GM23338 (cell line): ENCODE results near the gene UNC5C. TPM values are rescaled to one million over a fixed set of nuclear protein-coding genes. Genes with fewer than 3 reads are reported as not detected.

Experiments used
- ATAC-seq: fragments of 200-7000 bp; cut with Tn5 transposase; 3 replicates; pipeline ENCODE4 v1.9.1; 2020
- DNase-seq: peaks from one replicate; pipeline ENCODE4 v3.0.0-alpha.2; 2015; ENCODE audit warnings: low spot score
- H2AFZ ChIP-seq: fragments of 200-600 bp; sonication (generic); 2 replicates; pipeline ENCODE4 v1.8.0; 2016; ENCODE audit warnings: antibody characterized with exemption, mild to moderate bottlenecking, moderate library complexity
- H3F3A ChIP-seq: fragments of 200-600 bp; sonication (generic); replicated peaks from 2 replicates; pipeline ENCODE4 v1.8.0; 2017; ENCODE audit warnings: antibody characterized with exemption, mixed run types, low read depth
- H3K27ac ChIP-seq: fragments of 200-600 bp; sonication (generic); 2 replicates; pipeline ENCODE4 v1.6.1; 2016; ENCODE audit warnings: low read depth
- H3K27me3 ChIP-seq: fragments of 200-600 bp; sonication (generic); 2 replicates; pipeline ENCODE4 v1.8.0; 2016; ENCODE audit warnings: mild to moderate bottlenecking, mixed run types, moderate library complexity; ENCODE audit not compliant: insufficient read depth
- H3K36me3 ChIP-seq: fragments of 200-600 bp; sonication (generic); 2 replicates; pipeline ENCODE4 v1.8.0; 2016; ENCODE audit warnings: mild to moderate bottlenecking; ENCODE audit not compliant: insufficient read depth
- H3K4me1 ChIP-seq: fragments of 200-600 bp; sonication (generic); 2 replicates; pipeline ENCODE4 v1.8.0; 2016; ENCODE audit warnings: mild to moderate bottlenecking, moderate library complexity; ENCODE audit not compliant: insufficient read depth
- H3K4me2 ChIP-seq: fragments of 200-600 bp; sonication (generic); 2 replicates; pipeline ENCODE4 v1.7.1; 2017; ENCODE audit warnings: mixed run types
- H3K4me3 ChIP-seq: fragments of 200-600 bp; sonication (generic); 2 replicates; pipeline ENCODE4 v1.6.1; 2016; ENCODE audit warnings: mixed run types
- H3K79me2 ChIP-seq: fragments of 200-600 bp; sonication (generic); replicated peaks from 2 replicates; pipeline ENCODE4 v1.8.0; 2017; ENCODE audit warnings: mild to moderate bottlenecking; ENCODE audit not compliant: insufficient read depth
- H3K9me2 ChIP-seq: fragments of 200-600 bp; sonication (generic); 2 replicates; pipeline ENCODE4 v1.8.0; 2017; ENCODE audit not compliant: insufficient read depth
- H4K20me1 ChIP-seq: fragments of 200-600 bp; sonication (generic); replicated peaks from 2 replicates; pipeline ENCODE4 v1.8.0; 2017; ENCODE audit warnings: mild to moderate bottlenecking; ENCODE audit not compliant: insufficient read depth
- H3K27ac Mint-ChIP-seq: 2 replicates; pipeline ENCODE4 v1.8.0; 2020; ENCODE audit warnings: inconsistent platforms, mild to moderate bottlenecking, moderate library complexity, mixed read lengths
- H3K27me3 Mint-ChIP-seq: 3 replicates; pipeline ENCODE4 v1.8.0; 2022; ENCODE audit warnings: low read depth, mild to moderate bottlenecking, moderate library complexity, mixed read lengths, inconsistent platforms; ENCODE audit not compliant: insufficient read depth, poor library complexity
- H3K36me3 Mint-ChIP-seq: 3 replicates; pipeline ENCODE4 v1.8.0; 2021; ENCODE audit warnings: low read depth, mild to moderate bottlenecking, inconsistent platforms, moderate library complexity, mixed read lengths
- H3K4me1 Mint-ChIP-seq: 3 replicates; pipeline ENCODE4 v1.8.0; 2020; ENCODE audit warnings: mild to moderate bottlenecking, inconsistent platforms, mixed read lengths
- H3K4me3 Mint-ChIP-seq: 3 replicates; pipeline ENCODE4 v1.8.0; 2021; ENCODE audit warnings: moderate library complexity, mild to moderate bottlenecking, inconsistent platforms, mixed read lengths
- H3K9me3 Mint-ChIP-seq: 3 replicates; pipeline ENCODE4 v1.8.0; 2020; ENCODE audit warnings: moderate library complexity, mild to moderate bottlenecking, inconsistent platforms, mixed read lengths
- CREB1 ChIP-seq: fragments of 250-450 bp; sonication (Bioruptor Pico); IDR thresholded peaks from 2 replicates; pipeline ENCODE4 v1.5.0; 2020; ENCODE audit warnings: low read depth, mild to moderate bottlenecking, moderate library complexity
- CTCF ChIP-seq, 2 experiments: fragments of 200-600 bp in 1 of 2; sonication (generic) in 1 of 2; conservative IDR thresholded peaks; 2 replicates each; pipeline versions ENCODE4 v1.5.1 to v1.6.1; 2016 to 2017; ENCODE audit warnings: antibody characterized with exemption in 2 of 2, low read depth in 2 of 2, mild to moderate bottlenecking in 2 of 2, moderate library complexity in 1 of 2
- EZH2 ChIP-seq: fragments of 200-600 bp; sonication (generic); IDR thresholded peaks from one replicate; pipeline ENCODE4 v1.8.0; 2017; ENCODE audit warnings: antibody characterized with exemption, mild to moderate bottlenecking, low read depth; ENCODE audit not compliant: unreplicated experiment
- EZH2phosphoT487 ChIP-seq: fragments of 200-600 bp; sonication (generic); IDR thresholded peaks from one replicate; pipeline ENCODE4 v1.8.1; 2018; ENCODE audit warnings: antibody characterized with exemption; ENCODE audit not compliant: unreplicated experiment
- JUNB ChIP-seq: IDR thresholded peaks from one replicate; pipeline ENCODE4 v1.6.1; 2016; ENCODE audit warnings: antibody characterized with exemption; ENCODE audit not compliant: unreplicated experiment
- NANOG ChIP-seq: IDR thresholded peaks from 2 replicates; pipeline ENCODE4 v1.6.1; 2016; ENCODE audit warnings: antibody characterized with exemption, borderline replicate concordance
- POLR2AphosphoS5 ChIP-seq: IDR thresholded peaks from 2 replicates; pipeline ENCODE4 v1.6.1; 2016; ENCODE audit warnings: antibody characterized with exemption, low read depth
- REST ChIP-seq: IDR thresholded peaks from one replicate; pipeline ENCODE4 v1.6.1; 2018; ENCODE audit warnings: antibody characterized with exemption; ENCODE audit not compliant: unreplicated experiment
- STAT1 ChIP-seq: IDR thresholded peaks from one replicate; pipeline ENCODE4 v1.6.1; 2016; ENCODE audit warnings: antibody characterized with exemption; ENCODE audit not compliant: unreplicated experiment
- ZNF114 ChIP-seq: fragments of 250-450 bp; sonication (Bioruptor Pico); IDR thresholded peaks from 2 replicates; pipeline ENCODE4 v1.5.0; 2020; ENCODE audit warnings: mild to moderate bottlenecking, moderate library complexity
- ZNF331 ChIP-seq: fragments of 250-450 bp; sonication (Bioruptor Pico); IDR thresholded peaks from 2 replicates; pipeline ENCODE4 v1.5.0; 2020; ENCODE audit warnings: low read depth, mild to moderate bottlenecking, moderate library complexity
- ZNF462 ChIP-seq: fragments of 250-450 bp; sonication (Bioruptor Pico); IDR thresholded peaks from 2 replicates; pipeline ENCODE4 v1.5.0; 2020; ENCODE audit warnings: mild to moderate bottlenecking, moderate library complexity
- polyA plus RNA-seq: library from polyadenylated mRNA; unstranded; fragments of >200 nt; fragmentation: Nextera tagmentation; extraction: Ambion mirVana; gene quantifications from 2 replicates; pipeline ENCODE4 v1.2.1, GENCODE V29; 2016
- total RNA-seq: library from RNA; depleted of rRNA; stranded (reverse); fragments of >200 nt; shearing (Covaris generic); gene quantifications from 2 replicates; pipeline ENCODE4 v1.2.3, GENCODE V29; 2014
- TF ChIP-seq, protein P1 (sequence below): IDR thresholded peaks from 2 replicates; pipeline ENCODE4 v1.6.1; 2016; ENCODE audit warnings: antibody characterized with exemption

UNC5C gene
- total and polyA plus RNA-seq, 2 experiments from 2014 or later: 0.08 to 0.21 TPM

- H3K4me1 ChIP-seq: no peaks in the 10 kb centered on the region
- peaks cover 4% of the 10 kb centered on the region for H3K4me1 Mint-ChIP-seq
- H3K4me3 Mint-ChIP-seq: no peak overlapping the region
- 0 out of 2 replicates have a peak overlapping the region, but pooled peaks have one; percentile 6 for H2AFZ ChIP-seq
- no peak for ATAC-seq
- TF ChIP-seq CTCF (conservative IDR thresholded peaks at IDR 0.05; ENCODE audit: low read depth in 2 of 2) (no peak), REST (no peak), EZH2phosphoT487 (no peak), NANOG (no peak), JUNB (no peak), ZNF331 (CRISPR knock-in tag) (no peak), STAT1 (no peak), CREB1 (CRISPR knock-in tag) (no peak), EZH2 (no peak), ZNF462 (CRISPR knock-in tag) (no peak), ZNF114 (CRISPR knock-in tag) (no peak), POLR2AphosphoS5 (no peak)
- TF ChIP-seq, protein P1, sequence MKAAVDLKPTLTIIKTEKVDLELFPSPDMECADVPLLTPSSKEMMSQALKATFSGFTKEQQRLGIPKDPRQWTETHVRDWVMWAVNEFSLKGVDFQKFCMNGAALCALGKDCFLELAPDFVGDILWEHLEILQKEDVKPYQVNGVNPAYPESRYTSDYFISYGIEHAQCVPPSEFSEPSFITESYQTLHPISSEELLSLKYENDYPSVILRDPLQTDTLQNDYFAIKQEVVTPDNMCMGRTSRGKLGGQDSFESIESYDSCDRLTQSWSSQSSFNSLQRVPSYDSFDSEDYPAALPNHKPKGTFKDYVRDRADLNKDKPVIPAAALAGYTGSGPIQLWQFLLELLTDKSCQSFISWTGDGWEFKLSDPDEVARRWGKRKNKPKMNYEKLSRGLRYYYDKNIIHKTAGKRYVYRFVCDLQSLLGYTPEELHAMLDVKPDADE: no peak
- no peak overlapping the region for H3K4me2 ChIP-seq
- no peaks in the 10 kb centered on the region for H3K27me3 ChIP-seq
- H3K9me2 ChIP-seq: no peaks in the 10 kb centered on the region
- no peak for DNase-seq
- no peak overlapping the region for H3K27ac ChIP-seq
- H3F3A ChIP-seq: no peaks in the 10 kb centered on the region
- H3K36me3 Mint-ChIP-seq: no peaks in the 10 kb centered on the region
- no peak overlapping the region for H3K4me3 ChIP-seq
- no peaks in the 10 kb centered on the region for H3K36me3 ChIP-seq
- no peaks in the 10 kb centered on the region for H4K20me1 ChIP-seq
- no peak overlapping the region for H3K27ac Mint-ChIP-seq
- no peaks in the 10 kb centered on the region for H3K79me2 ChIP-seq
- H3K27me3 Mint-ChIP-seq: no peaks in the 10 kb centered on the region
- no peaks in the 10 kb centered on the region for H3K9me3 Mint-ChIP-seq
These were observed 9.7 kb downstream of the UNC5C start for GRCh38 chr4:95539106-95539505.
